Gastrocnemius medialis (tissue), 4 donors: ENCODE results near the gene TCEAL3. TPM values are rescaled to one million over a fixed set of nuclear protein-coding genes. Genes with fewer than 3 reads are reported as not detected.
"Not testable (repeated sequence)": the region's sequence is repeated elsewhere in the genome, so short reads cannot be mapped to it uniquely, and the experiment has no call there.

Experiments
- ATAC-seq, 2 donors: fragments of 150-250 bp; one replicate each; pipeline ENCODE4 v1.9.1; 2016
- DNase-seq, 2 donors: peaks; one replicate each; pipeline ENCODE4 v3.0.0-alpha.2; 2019
- H3K27ac ChIP-seq, 4 donors: fragments of 200-600 bp; sonication (generic); 1 replicate in 1 of 4; 2 replicates in 3 of 4; pipeline ENCODE4 v1.5.1; 2016 to 2018; ENCODE audit warnings: mild to moderate bottlenecking in 2 of 4, moderate library complexity in 1 of 4
- H3K27me3 ChIP-seq, 3 donors: fragments of 200-600 bp; sonication (generic) in 2 of 3; 1 replicate in 1 of 3; 2 replicates in 2 of 3; pipeline versions ENCODE4 v1.5.1 to v1.6.0; 2016 to 2019; ENCODE audit warnings: mild to moderate bottlenecking in 1 of 3, moderate library complexity in 1 of 3
- H3K36me3 ChIP-seq, 2 donors: fragments of 200-600 bp; sonication (generic) in 1 of 2; one replicate each; pipeline ENCODE4 v1.5.1; 2017 to 2018
- H3K4me1 ChIP-seq, 2 donors: fragments of 200-600 bp; sonication (generic) in 1 of 2; one replicate each; pipeline ENCODE4 v1.5.1; 2016 to 2017; ENCODE audit warnings: mild to moderate bottlenecking in 2 of 2
- H3K4me3 ChIP-seq, 4 donors: fragments of 200-600 bp; sonication (generic) in 3 of 4; 1 replicate in 1 of 4; 2 replicates in 3 of 4; pipeline ENCODE4 v1.5.1; 2016 to 2019; ENCODE audit warnings: mild to moderate bottlenecking in 2 of 4
- H3K9me3 ChIP-seq, 3 donors: fragments of 200-600 bp; sonication (generic) in 2 of 3; 1 replicate in 1 of 3; 2 replicates in 2 of 3; pipeline ENCODE4 v1.5.1; 2016 to 2019
- POLR2A ChIP-seq, 2 donors: fragments of 450-650 bp; IDR thresholded peaks; one replicate each; pipeline ENCODE4 v1.6.1; 2017; ENCODE audit warnings: antibody characterized with exemption in 2 of 2, mild to moderate bottlenecking in 2 of 2, moderate library complexity in 2 of 2
- in situ Hi-C, 4 donors: fragments of 200-750 bp; cut with MboI; loops; one replicate each; pipeline versions ENCODE4 v1.15.0 to v1.8.0; 2017; ENCODE audit warnings: low sequenced_read_pairs in 4 of 4
- intact Hi-C: fragments of 100-400 bp; cut with DNase I; formaldehyde crosslinking; loops from one replicate; pipeline ENCODE4 v1.15.1; 2023; ENCODE audit warnings: low total_unique reads
- total RNA-seq, 4 donors: library from RNA; depleted of rRNA; stranded (reverse); fragments of >200 nt; gene quantifications; one replicate each; pipeline versions ENCODE4 v1.1.0 to v1.2.3, GENCODE V29; 2016
- TF ChIP-seq, protein P1 (sequence below), 5 experiments: fragments of 450-650 bp in 3 of 5; fragments of 200-600 bp in 2 of 5; sonication (generic) in 2 of 5; IDR thresholded peaks in 4 of 5; conservative IDR thresholded peaks in 1 of 5; 1 replicate in 4 of 5; 2 replicates in 1 of 5; pipeline ENCODE4 v1.5.1; 2016 to 2019; ENCODE audit warnings: antibody characterized with exemption in 5 of 5, mild to moderate bottlenecking in 3 of 5, moderate library complexity in 3 of 5

The TCEAL3 gene
- total RNA-seq, 4 donors from 2014 or later = 5.0 to 9.2 (median 7.1) TPM

DNA sequence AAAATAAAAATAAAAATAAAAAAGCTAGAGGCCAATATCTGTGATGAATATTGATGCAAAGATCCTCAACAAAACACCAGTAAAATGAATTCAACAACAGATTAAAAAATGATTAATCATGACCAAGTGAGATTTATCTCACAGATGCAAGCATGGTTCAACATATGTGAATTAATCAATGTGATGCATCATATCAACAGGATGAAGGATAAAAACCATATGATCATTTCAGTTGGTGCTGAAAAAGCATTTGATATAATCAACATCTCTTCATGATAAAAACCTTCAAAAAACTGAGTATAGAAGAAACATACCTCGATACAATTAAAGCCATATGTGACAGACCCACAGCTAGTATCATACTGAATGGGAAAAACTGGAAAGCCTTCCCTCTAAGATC lies 39.9 kb downstream of the TCEAL3 start:
- Histone ChIP-seq H3K27ac (no peak overlapping the region), H3K9me3 (peaks cover 0 to 5% (median 0%) of the 10 kb centered on the region in 3 donors), H3K36me3 (no peaks in the 10 kb centered on the region), H3K27me3 (peaks cover 0 to 5% (median 0%) of the 10 kb centered on the region in 3 donors), H3K4me3 (no peak overlapping the region), H3K4me1 (no peaks in the 10 kb centered on the region)
- in situ Hi-C loops (no loop called here), intact Hi-C loops (no loop called here)
- ATAC-seq (no peak), DNase-seq (no peak)
- TF ChIP-seq, protein P1, sequence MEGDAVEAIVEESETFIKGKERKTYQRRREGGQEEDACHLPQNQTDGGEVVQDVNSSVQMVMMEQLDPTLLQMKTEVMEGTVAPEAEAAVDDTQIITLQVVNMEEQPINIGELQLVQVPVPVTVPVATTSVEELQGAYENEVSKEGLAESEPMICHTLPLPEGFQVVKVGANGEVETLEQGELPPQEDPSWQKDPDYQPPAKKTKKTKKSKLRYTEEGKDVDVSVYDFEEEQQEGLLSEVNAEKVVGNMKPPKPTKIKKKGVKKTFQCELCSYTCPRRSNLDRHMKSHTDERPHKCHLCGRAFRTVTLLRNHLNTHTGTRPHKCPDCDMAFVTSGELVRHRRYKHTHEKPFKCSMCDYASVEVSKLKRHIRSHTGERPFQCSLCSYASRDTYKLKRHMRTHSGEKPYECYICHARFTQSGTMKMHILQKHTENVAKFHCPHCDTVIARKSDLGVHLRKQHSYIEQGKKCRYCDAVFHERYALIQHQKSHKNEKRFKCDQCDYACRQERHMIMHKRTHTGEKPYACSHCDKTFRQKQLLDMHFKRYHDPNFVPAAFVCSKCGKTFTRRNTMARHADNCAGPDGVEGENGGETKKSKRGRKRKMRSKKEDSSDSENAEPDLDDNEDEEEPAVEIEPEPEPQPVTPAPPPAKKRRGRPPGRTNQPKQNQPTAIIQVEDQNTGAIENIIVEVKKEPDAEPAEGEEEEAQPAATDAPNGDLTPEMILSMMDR (IDR thresholded peaks at IDR 0.05 in 4 of 5, conservative IDR thresholded peaks at IDR 0.05 in 1 of 5) = no peak
- no peak for TF ChIP-seq POLR2A (IDR thresholded peaks at IDR 0.05)

DNA sequence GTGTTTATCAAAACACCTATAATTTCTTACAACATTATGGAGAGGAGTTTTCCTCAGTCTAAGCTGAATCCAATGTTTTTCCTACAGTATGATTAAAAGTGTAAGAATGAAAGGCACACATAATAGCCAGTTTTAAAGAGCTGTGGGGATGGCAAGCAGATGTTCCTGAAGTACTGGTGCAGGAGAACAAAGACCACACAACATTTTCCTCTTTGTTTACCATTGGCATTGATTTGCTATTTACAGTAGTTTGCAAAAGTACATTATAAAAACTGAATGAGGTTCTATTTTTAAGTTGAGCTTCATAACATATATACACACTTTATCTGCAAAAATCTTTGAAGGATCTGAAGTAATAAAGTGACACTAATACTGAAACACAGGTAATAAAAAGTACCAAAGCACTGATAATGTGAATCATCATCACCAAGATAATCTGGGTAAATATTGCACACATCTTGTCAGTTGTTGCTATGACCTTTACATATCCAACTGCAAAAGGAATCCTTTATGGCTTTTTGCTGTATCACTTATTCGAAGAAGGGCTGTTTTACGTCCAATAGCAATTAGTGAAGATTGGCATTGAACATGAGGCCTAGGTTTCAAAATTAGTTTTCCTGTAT lies 43.5 kb downstream of the TCEAL3 start:
- Histone ChIP-seq H3K36me3 (no peaks in the 10 kb centered on the region), H3K27ac (no peak overlapping the region), H3K9me3 (no peaks in the 10 kb centered on the region), H3K27me3 (no peaks in the 10 kb centered on the region), H3K4me3 (no peak overlapping the region), H3K4me1 (no peaks in the 10 kb centered on the region)
- no peak for ATAC-seq
- DNase-seq = no peak
- in situ Hi-C loops = no loop called here
- TF ChIP-seq, protein P1 (IDR thresholded peaks at IDR 0.05 in 4 of 5, conservative IDR thresholded peaks at IDR 0.05 in 1 of 5) = no peak
- TF ChIP-seq POLR2A (IDR thresholded peaks at IDR 0.05) = no peak
- intact Hi-C loops = no loop called here

DNA sequence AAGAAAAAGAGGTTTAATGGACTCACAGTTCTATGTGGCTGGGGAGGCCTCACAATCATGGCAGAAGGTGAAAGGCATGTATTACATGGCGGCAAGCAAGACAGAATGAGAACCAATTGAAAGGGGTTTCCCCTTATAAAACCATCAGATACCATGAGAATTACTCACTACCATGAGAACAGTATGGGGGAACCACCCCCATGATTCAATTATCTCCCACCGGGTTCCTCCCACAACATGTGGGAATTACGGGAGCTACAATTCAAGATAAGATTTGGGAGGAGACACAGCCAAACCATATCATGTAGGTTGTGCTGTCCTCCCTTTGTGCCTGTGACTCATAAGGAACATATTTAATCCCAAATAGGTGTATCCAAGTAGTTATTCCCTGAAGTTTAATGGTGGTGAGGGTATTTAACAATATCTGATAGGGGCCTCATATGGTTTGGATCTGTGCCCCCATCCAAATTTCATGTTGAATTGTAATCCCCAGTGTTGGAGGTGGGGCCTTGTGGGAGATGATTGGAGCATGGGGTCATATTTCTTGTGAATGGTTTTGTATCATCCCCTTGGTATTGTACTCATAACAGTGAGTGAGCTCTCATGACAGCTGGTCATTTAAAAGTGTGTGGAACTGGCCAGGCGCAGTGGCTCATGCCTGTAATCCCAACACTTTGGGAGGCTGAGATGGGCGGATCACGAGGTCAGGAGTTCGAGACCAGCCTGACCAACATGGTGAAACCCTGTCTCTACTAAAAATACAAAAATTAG lies 47.7 kb downstream of the TCEAL3 start:
- H3K36me3 ChIP-seq, H3K27ac ChIP-seq, H3K27me3 ChIP-seq, H3K4me1 ChIP-seq, DNase-seq, in situ Hi-C loops, intact Hi-C loops, H3K4me3 ChIP-seq, H3K9me3 ChIP-seq, ATAC-seq: not testable (repeated sequence)

DNA sequence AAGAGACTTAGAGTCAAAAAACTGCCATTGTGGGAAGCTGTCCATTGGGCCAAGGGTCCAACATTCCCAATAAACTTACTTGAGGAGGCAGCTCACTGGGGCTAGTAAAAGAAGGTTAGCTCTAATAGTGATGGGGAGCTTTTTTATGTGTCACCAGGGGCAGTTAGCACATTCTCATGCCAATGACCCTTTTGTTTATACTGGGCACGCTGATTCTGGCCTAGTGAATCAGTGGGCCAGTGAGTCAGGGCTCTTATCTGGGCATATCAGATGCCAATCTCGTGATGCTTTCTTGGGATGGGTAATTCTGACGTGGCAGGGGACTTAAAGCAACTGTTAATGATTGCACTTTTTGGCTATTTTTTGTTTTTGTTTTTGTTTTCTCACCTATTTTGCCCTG lies 48.9 kb downstream of the TCEAL3 start:
- no peaks in the 10 kb centered on the region for H3K27me3 ChIP-seq
- H3K27ac ChIP-seq = no peak overlapping the region
- intact Hi-C loops (no loop called here), in situ Hi-C loops (no loop called here)
- no peak for DNase-seq
- H3K36me3 ChIP-seq = no peaks in the 10 kb centered on the region
- no peak for TF ChIP-seq POLR2A (IDR thresholded peaks at IDR 0.05)
- TF ChIP-seq, protein P1 (IDR thresholded peaks at IDR 0.05 in 4 of 5, conservative IDR thresholded peaks at IDR 0.05 in 1 of 5) = no peak
- no peak for ATAC-seq
- no peak overlapping the region for H3K4me3 ChIP-seq
- no peaks in the 10 kb centered on the region for H3K9me3 ChIP-seq
- H3K4me1 ChIP-seq = no peaks in the 10 kb centered on the region

DNA sequence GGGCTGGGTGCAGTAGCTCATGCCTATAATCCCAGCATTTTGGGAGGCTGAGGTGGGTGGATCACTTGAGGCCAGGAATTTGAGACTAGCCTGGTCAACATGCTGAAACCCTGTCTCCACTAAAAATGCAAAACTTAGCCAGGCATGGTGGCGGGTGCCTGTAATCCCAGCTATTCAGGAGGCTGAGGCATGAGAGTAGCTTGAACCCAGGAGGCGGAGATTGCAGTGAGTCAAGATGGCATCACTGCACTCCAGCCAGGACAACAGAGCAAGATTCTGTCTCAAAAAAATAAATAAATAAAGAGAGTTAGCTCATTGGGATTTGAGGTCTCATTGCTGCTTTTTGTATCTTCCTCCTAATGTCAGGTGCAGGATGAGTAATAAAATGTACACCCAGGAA lies 49.3 kb downstream of the TCEAL3 start:
- in situ Hi-C loops, DNase-seq, H3K9me3 ChIP-seq, ATAC-seq, H3K4me1 ChIP-seq, H3K4me3 ChIP-seq, H3K27ac ChIP-seq, H3K36me3 ChIP-seq, intact Hi-C loops, H3K27me3 ChIP-seq: not testable (repeated sequence)
